NCI-H2196 (cell line): Measurements from ENCODE around the gene DLK2.

ENCODE experiments used
- DNase-seq: peaks from one replicate; lab custom pipeline; 2025; ENCODE audit not compliant: unreplicated experiment; lab: John Stamatoyannopoulos, UW

Gene DLK2

GRCh38 chr6:43454290-43454695 lies 1.1 kb downstream of the DLK2 start:
- peak; percentile 82 for DNase-seq

GRCh38 chr6:43453831-43454230 lies 1.5 kb downstream of the DLK2 start:
- DNase-seq, result no peak

GRCh38 chr6:43452896-43453295 lies 2.5 kb downstream of the DLK2 start:
- no peak for DNase-seq

GRCh38 chr6:43451939-43452338 lies 3.4 kb downstream of the DLK2 start:
- no peak for DNase-seq

- no peak for DNase-seq
These were observed 4.0 kb downstream of the DLK2 start for GRCh38 chr6:43451348-43451747.

GRCh38 chr6:43450699-43451131 lies 4.6 kb downstream of the DLK2 start:
- DNase-seq, result no peak

GRCh38 chr6:43448916-43449315 lies 6.4 kb downstream of the DLK2 start:
- no peak for DNase-seq

- DNase-seq, result no peak
These were observed 7.7 kb downstream of the DLK2 start for GRCh38 chr6:43447604-43448003.

GRCh38 chr6:43445576-43445975 lies 9.8 kb downstream of the DLK2 start:
- DNase-seq, result no peak

GRCh38 chr6:43444582-43444981 lies 10.8 kb downstream of the DLK2 start:
- no peak for DNase-seq

GRCh38 chr6:43444036-43444435 lies 11.3 kb downstream of the DLK2 start:
- DNase-seq, result no peak

- DNase-seq, result no peak
These were observed 12.4 kb downstream of the DLK2 start for GRCh38 chr6:43442935-43443334.

GRCh38 chr6:43437700-43438099 lies 17.6 kb downstream of the DLK2 start:
- no peak for DNase-seq

- peak; percentile 49 for DNase-seq
These were observed 18.6 kb downstream of the DLK2 start for GRCh38 chr6:43436577-43437282.

- DNase-seq, result no peak
These were observed 19.5 kb downstream of the DLK2 start for GRCh38 chr6:43435682-43436437.

GRCh38 chr6:43434943-43435342 lies 20.4 kb downstream of the DLK2 start:
- DNase-seq, result no peak

GRCh38 chr6:43434001-43434840 lies 21.1 kb downstream of the DLK2 start:
- no peak for DNase-seq

GRCh38 chr6:43433148-43433547 lies 22.2 kb downstream of the DLK2 start:
- DNase-seq, result no peak

GRCh38 chr6:43432009-43432945 lies 23.1 kb downstream of the DLK2 start:
- no peak for DNase-seq

- DNase-seq, result no peak
These were observed 26.5 kb downstream of the DLK2 start for GRCh38 chr6:43428874-43429273.
